HG03432 (cell line): Measurements from ENCODE around the gene BTNL3.
"Not testable (repeated sequence)": the region's sequence is repeated elsewhere in the genome, so short reads cannot be mapped to it uniquely, and the experiment has no call there.

ENCODE experiments used
- ATAC-seq: cut with Tn5 transposase; IDR thresholded peaks from one replicate; pipeline ENCODE4 v1.9.1; 2021; ENCODE audit warnings: mild to moderate bottlenecking, moderate library complexity; ENCODE audit not compliant: unreplicated experiment

Gene BTNL3, protein sequence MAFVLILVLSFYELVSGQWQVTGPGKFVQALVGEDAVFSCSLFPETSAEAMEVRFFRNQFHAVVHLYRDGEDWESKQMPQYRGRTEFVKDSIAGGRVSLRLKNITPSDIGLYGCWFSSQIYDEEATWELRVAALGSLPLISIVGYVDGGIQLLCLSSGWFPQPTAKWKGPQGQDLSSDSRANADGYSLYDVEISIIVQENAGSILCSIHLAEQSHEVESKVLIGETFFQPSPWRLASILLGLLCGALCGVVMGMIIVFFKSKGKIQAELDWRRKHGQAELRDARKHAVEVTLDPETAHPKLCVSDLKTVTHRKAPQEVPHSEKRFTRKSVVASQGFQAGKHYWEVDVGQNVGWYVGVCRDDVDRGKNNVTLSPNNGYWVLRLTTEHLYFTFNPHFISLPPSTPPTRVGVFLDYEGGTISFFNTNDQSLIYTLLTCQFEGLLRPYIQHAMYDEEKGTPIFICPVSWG

DNA sequence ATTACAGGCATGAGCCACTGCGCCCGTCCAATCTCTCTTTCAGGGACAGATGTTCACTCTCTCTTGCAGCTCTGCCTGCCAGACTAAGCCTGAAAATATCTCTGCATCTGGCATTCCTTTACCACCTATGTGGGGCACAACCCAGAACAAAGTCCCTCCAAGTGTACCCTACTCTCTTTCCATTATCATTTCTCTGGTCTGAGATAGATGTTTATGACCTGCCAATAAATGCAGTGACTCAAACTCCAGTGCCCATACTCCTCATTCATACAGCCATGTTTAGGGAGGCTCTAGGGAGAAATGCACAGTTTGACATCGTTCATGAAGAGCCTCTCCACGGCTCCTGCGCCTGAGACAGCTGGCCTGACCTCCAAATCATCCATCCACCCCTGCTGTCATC is at the start of gene BTNL3:
BTNL3 (plus strand) TSS at position 255 of the 400 bp plus-strand sequence. CDS start 183 bp downstream, outside the sequence.
- no peak for ATAC-seq

- ATAC-seq, result no peak
Measured at GRCh38 chr5:180950291-180950949, 38.2 kb upstream of the BTNL3 start.

DNA sequence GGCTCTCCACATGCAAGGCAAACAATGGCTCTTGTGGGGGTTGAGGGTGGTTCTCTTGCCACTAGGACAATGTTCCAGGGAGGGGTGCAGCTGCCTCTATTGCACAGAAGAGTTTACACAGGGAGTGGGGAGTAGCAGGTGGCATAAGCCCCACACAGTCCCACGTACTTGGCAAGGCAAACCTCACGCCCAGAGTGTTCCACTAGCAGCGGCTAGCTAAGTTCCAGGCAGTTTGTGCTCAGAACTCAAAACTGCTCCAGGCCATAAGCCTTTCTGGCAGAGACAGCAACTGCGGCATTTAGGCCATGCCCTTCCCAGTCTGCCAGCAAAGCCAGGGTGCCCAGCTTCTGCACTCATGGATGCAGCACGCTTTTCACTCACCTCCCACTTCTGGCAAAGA is 29.0 kb upstream of the BTNL3 start:
- ATAC-seq, result no peak

GRCh38 chr5:180960209-180960608 is 28.4 kb upstream of the BTNL3 start:
- no peak for ATAC-seq

- no peak for ATAC-seq
Measured at GRCh38 chr5:180969406-180969805, 19.2 kb upstream of the BTNL3 start.

- ATAC-seq, result no peak
Measured at GRCh38 chr5:180970336-180970735, 18.3 kb upstream of the BTNL3 start.

DNA sequence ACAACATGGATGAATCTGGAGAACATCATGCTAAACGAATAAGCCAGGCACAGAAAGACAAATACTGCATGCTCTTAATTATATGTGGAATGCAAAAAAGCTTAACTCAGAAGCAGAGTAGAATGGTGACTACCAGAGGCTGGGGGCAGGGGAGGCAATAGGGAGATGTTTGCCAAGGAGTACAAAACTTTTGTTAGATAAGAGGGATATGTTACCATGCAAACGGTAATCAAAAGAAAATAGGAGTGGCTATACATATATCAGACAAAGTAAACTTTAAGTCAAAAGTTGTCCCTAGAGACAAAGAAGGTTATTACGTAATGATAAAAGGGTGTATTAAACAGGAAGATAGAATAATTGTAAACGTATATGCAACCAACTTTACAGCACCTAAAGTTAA is 17.8 kb upstream of the BTNL3 start:
- no peak for ATAC-seq

GRCh38 chr5:180974612-180975315 is 13.9 kb upstream of the BTNL3 start:
- no peak for ATAC-seq

DNA sequence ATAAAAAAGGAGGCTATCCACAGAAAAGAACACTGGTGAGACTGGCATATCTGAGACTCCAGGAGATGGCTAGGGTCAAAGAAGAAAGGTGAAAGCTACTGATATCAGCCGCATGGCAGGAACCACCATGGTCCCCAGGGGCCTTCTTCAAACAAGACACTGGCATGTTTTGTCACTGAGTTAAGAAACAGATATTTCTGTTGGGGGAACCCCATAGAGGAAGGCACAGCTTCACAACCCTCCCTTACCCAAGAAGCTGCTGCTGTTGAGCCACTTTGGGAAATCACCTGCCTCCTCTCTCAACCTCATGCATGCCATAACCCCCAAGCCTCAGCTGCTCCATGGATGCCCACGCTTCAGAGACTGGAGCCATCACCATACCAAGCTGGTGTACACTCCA is 13.3 kb upstream of the BTNL3 start:
- peak; percentile 89 for ATAC-seq

DNA sequence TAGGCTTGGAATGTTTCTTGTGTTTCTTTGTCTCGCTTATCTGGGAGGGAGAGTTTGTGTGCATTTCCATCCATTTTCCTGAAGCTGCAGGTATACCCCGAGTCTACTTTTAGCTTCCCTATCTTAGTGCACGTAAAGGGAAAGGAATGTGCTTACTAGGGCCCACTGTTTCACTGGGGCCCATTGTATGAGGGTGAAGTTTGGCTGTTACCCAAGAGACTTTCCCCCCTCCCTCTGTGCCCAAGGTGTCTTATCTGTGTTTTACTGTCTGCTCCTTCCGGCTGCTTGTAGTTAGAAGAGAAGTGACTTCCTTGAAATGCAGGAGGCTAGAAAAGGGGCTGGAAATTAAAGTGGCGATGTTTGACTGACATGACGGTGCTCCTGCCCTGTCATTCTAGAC is 12.1 kb upstream of the BTNL3 start:
- ATAC-seq, result no peak

DNA sequence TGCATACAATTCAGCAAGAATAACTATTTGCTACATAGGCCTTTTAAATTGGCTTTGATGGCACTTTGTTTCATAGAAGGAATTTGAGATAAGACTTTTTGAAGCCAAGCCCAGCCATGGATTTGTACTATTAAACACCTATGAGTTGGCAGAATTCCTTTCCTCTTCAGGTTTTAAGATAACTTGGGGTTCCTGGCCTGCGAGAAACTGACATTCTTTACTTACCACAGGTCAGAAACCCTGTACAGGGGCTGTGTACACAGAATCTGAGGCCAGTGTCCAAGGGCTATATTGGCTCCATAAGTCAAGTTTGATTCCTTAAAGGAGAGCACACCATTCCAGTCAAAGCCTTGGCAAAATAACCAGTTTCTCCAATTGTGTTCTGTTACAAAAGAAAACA is 10.8 kb upstream of the BTNL3 start:
- no peak for ATAC-seq

DNA sequence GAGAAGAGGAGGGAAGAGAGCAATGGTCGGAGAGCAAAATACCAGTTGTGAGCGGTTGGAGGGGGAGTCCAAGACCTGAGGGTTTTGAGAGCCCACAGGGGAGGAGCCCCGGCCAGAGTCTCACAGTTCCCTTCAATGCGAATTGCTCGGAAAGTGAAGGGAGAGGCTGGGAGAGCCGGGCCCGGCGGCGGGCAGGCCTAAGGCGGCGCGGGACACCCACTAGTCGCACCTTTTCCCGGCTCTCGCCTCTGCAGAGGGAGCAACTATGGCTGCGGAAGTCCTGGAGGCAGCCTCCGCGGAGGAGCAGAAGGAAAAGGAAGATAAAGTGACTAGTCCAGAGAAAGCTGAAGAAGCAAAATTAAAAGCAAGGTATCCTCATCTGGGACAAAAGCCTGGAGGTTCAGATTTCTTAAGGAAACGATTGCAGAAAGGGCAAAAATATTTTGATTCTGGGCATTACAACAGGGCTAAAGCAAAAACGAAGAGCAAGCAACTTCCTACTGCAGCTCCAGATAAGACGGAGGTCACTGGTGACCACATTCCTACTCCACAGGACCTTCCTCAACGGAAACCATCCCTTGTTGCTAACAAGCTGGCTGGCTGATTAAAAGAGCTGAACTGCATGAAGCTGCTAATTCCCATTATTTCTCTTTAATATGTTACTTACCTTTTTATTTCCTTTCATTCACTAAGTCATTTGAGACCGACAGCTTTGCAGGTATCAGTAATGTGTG is 6.5 kb upstream of the BTNL3 start:
- no peak for ATAC-seq

DNA sequence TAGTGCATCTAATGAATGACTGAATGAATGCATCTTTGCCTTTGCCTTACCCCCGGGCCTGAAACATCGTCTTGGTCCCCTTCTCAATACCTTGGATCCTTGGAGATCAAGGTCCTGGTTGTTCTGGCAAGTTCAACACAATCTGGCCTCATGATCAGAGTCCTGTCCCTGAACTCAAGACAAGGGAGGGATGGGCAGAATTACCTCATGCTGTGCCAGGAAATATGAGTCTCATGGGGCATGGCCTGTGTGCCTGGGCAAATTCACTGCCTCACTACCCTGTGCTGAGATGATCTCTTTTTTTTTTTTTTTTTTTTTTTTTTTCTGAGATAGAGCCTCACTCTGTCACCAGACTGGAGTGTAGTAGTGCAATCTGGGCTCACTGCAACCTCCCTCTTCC is 630 bp upstream of the BTNL3 start:
- no peak for ATAC-seq

DNA sequence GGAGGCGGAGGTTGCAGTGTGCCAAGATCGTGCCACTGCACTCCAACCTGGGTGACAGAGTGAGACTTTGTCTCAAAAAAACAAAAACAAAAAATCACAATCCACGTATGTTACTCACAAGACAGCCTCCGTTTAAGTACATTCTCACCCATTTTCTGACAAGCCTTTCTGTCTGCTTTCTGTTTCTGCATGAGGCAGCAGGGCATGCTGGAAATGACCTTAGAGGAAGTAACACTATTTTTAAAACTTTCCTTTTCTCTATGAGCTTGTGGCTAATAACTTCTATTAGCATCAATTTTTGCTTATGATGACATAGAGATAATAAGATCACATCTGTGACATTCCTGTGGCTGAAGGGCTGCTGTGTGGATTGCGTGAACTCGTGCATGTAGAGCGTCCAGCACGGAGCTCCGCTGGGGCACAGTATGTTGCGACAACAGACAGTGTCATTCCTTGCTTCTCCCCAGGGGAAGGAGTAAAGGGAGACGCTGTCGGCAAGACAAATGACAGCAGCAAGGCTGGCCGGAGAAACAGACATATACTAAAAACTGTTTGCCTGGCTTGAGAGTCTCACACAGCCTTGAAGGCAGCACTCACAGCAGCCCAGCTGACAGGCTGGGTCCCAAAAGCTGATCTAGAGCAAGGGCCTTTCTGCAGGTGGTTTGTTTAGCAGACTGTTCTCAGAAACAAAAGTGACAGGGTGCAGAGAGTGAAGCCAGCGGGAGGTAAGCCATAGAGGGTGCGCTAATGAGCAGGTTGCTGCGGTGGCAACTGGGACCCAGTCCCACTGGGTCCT is 1.6 kb downstream of the BTNL3 start:
- ATAC-seq, result no peak

DNA sequence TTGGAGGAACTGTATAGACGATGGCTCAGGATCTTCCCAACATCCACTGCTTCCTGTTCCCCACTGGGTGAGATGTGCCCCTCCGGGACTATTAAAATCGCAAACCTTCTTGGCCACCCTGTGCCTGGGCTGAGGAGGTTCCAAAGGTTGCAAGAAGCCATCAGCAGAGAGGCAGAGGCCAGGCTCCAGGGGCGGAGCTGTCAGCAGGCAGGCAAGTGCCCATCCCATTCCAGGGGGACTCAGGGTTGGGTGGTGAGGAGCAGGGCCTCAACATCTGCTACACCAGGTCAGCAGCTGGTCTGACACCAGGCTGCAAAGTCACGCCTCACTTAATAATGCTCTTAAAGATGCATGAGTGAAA is 2.2 kb downstream of the BTNL3 start:
- no peak for ATAC-seq

- ATAC-seq, result no peak
Measured at GRCh38 chr5:181001947-181002346, 13.3 kb downstream of the BTNL3 start.

DNA sequence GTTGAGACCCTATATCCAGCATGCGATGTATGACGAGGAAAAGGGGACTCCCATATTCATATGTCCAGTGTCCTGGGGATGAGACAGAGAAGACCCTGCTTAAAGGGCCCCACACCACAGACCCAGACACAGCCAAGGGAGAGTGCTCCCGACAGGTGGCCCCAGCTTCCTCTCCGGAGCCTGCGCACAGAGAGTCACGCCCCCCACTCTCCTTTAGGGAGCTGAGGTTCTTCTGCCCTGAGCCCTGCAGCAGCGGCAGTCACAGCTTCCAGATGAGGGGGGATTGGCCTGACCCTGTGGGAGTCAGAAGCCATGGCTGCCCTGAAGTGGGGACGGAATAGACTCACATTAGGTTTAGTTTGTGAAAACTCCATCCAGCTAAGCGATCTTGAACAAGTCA is 17.1 kb downstream of the BTNL3 start:
- no peak for ATAC-seq

DNA sequence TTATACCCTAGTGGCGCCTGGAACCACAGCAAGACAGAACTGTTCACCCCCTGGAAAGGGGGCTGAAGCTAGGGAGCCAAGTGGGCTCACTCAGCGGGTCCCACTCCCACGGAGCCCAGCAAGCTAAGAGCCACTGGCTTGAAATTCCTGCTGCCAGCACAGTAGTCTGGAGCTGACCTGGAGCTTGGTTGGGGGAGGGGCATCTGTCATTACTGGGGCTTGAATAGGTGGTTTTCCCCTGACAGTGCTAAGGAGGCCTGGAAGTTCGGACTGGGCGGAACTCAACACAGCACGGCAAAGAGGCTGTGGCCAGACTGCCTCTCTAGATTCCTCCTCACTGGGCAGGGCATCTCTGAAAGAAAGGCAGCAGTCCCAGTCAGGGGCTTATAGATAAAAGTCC is 19.5 kb downstream of the BTNL3 start:
- ATAC-seq, result no peak

- not testable (repeated sequence) for ATAC-seq
Measured at GRCh38 chr5:181010018-181010417, 21.4 kb downstream of the BTNL3 start.

GRCh38 chr5:181014654-181015053 is 26.0 kb downstream of the BTNL3 start:
- ATAC-seq, result not testable (repeated sequence)
